Testis (tissue), 3 donors: Measurements from ENCODE around the gene METTL16. TPM values are rescaled to one million over a fixed set of nuclear protein-coding genes. Genes with fewer than 3 reads are reported as not detected.
A peak's percentile ranks its signal among the peaks of the same experiment; 100 is the strongest.

ENCODE experiments used
- DNase-seq: peaks from one replicate; pipeline ENCODE4 v3.0.0-alpha.2; 2019
- H3K27ac ChIP-seq, 2 donors: fragments of 200-600 bp; sonication (generic); one replicate each; pipeline ENCODE4 v1.5.1; 2019
- H3K27me3 ChIP-seq: fragments of 200-600 bp; sonication (generic); one replicate; pipeline ENCODE4 v1.5.1; 2019
- H3K36me3 ChIP-seq: fragments of 200-600 bp; sonication (generic); one replicate; pipeline ENCODE4 v1.5.1; 2017; ENCODE audit warnings: low read depth; ENCODE audit errors: missing control alignments
- H3K4me1 ChIP-seq: fragments of 200-600 bp; sonication (generic); one replicate; pipeline ENCODE4 v1.5.1; 2019
- H3K4me3 ChIP-seq, 2 donors: fragments of 200-600 bp; sonication (generic); one replicate each; pipeline ENCODE4 v1.5.1; 2017 to 2019
- H3K9me3 ChIP-seq: fragments of 200-600 bp; sonication (generic); one replicate; pipeline ENCODE4 v1.5.1; 2017
- CTCF ChIP-seq, 3 experiments: fragments of 450-650 bp in 2 of 3; fragments of 200-600 bp in 1 of 3; sonication (generic) in 1 of 3; IDR thresholded peaks; one replicate each; pipeline ENCODE4 v1.5.1; 2016 to 2019; ENCODE audit warnings: antibody characterized with exemption in 3 of 3, mild to moderate bottlenecking in 2 of 3, moderate library complexity in 1 of 3
- POLR2A ChIP-seq: fragments of 450-650 bp; IDR thresholded peaks from one replicate; pipeline ENCODE4 v1.6.1; 2017; ENCODE audit warnings: antibody characterized with exemption, mild to moderate bottlenecking, moderate library complexity
- whole genome bisulfite sequencing, 2 donors: methylation state at CpG; one replicate each; pipeline ENCODE4 v1.1.5; 2018; 5-methylcytosine and 5-hydroxymethylcytosine counted together
- intact Hi-C: fragments of 100-400 bp; cut with DNase I; formaldehyde crosslinking; loops from one replicate; pipeline ENCODE4 v1.15.1; 2023; ENCODE audit warnings: low total_unique reads
- polyA plus RNA-seq: library from polyadenylated mRNA; stranded (reverse); fragments of 350-450 nt; fragmentation: Illumina TruSeq; extraction: RNeasy Lipid Tissue Mini Kit (QIAGEN cat#74804); gene quantifications from one replicate; pipeline ENCODE4 v1.2.3, GENCODE V29; 2014; ENCODE audit warnings: low read depth, low replicate concordance; ENCODE audit not compliant: insufficient read depth
- total RNA-seq, 2 donors: library from RNA; depleted of rRNA; stranded (reverse); fragments of >200 nt; gene quantifications; one replicate each; pipeline ENCODE4 v1.2.3, GENCODE V29; 2016

Gene METTL16
- total and polyA plus RNA-seq, 3 donors from 2014 or later = 23.1 to 53.6 (median 42.7) TPM

- Histone ChIP-seq H3K4me1 (peaks cover 20% of the 10 kb centered on the region), H3K9me3 (no peaks in the 10 kb centered on the region), H3K27ac (peak overlapping the region; percentile 31 to 56), H3K4me3 (no peak overlapping the region), H3K36me3 (no peaks in the 10 kb centered on the region), H3K27me3 (no peaks in the 10 kb centered on the region)
- intact Hi-C loops = loop anchor here (5.0 kb wide), 1 partner anchor 33 kb away; no protein-coding TSS in a partner anchor
- no peak for DNase-seq
- TF ChIP-seq CTCF (IDR thresholded peaks at IDR 0.05) = no peak
- 74 to 75% methylated on average over 19 to 22 of the region's 22 CpGs for WGBS, 2 donors
Observed at GRCh38 chr17:2384439-2385127, 127.1 kb downstream of the METTL16 start.

- no peaks in the 10 kb centered on the region for H3K36me3 ChIP-seq
- WGBS, 2 donors = 87 to 89% methylated on average over 11 of the region's 11 CpGs
- no peaks in the 10 kb centered on the region for H3K27me3 ChIP-seq
- H3K4me1 ChIP-seq = peaks cover 20% of the 10 kb centered on the region
- H3K4me3 ChIP-seq = no peak overlapping the region
- intact Hi-C loops = loop anchor here (5.0 kb wide), 1 partner anchor 34 kb away; no protein-coding TSS in a partner anchor
- H3K27ac ChIP-seq = no peak overlapping the region
- DNase-seq = no peak
- no peak for TF ChIP-seq CTCF (IDR thresholded peaks at IDR 0.05)
- TF ChIP-seq POLR2A = no peak
- H3K9me3 ChIP-seq = no peaks in the 10 kb centered on the region
Observed at GRCh38 chr17:2383628-2384167, 128.0 kb downstream of the METTL16 start.

- no peaks in the 10 kb centered on the region for H3K27me3 ChIP-seq
- H3K9me3 ChIP-seq = no peaks in the 10 kb centered on the region
- no peak for TF ChIP-seq POLR2A
- TF ChIP-seq CTCF (IDR thresholded peaks at IDR 0.05) = no peak
- H3K27ac ChIP-seq = no peak overlapping the region
- peaks cover 20% of the 10 kb centered on the region for H3K4me1 ChIP-seq
- no peak for DNase-seq
- H3K36me3 ChIP-seq = no peaks in the 10 kb centered on the region
- 76 to 79% methylated on average over 9 to 15 of the region's 15 CpGs for WGBS, 2 donors
- intact Hi-C loops = loop anchor here (5.0 kb wide), 1 partner anchor 36 kb away; no protein-coding TSS in a partner anchor
- no peak overlapping the region for H3K4me3 ChIP-seq
Observed at GRCh38 chr17:2380950-2381649, 130.6 kb downstream of the METTL16 start.

GRCh38 chr17:2380226-2380922, 131.3 kb downstream of the METTL16 start:
- peaks cover 13% of the 10 kb centered on the region for H3K4me1 ChIP-seq
- no peak overlapping the region for H3K27ac ChIP-seq
- H3K27me3 ChIP-seq = no peaks in the 10 kb centered on the region
- no peak for DNase-seq
- H3K36me3 ChIP-seq = no peaks in the 10 kb centered on the region
- no peaks in the 10 kb centered on the region for H3K9me3 ChIP-seq
- WGBS, 2 donors = 71% methylated on average over 13 to 15 of the region's 16 CpGs
- intact Hi-C loops = loop anchor here (5.0 kb wide), 1 partner anchor 37 kb away; no protein-coding TSS in a partner anchor
- no peak for TF ChIP-seq POLR2A
- TF ChIP-seq CTCF (IDR thresholded peaks at IDR 0.05) = no peak
- H3K4me3 ChIP-seq = no peak overlapping the region
